Neural progenitor cell (in vitro differentiated cells): Measurements from ENCODE around the gene PRKAR1A.

Source experiments
- EZH2phosphoT487 ChIP-seq: fragments of 200-600 bp; sonication (generic); IDR thresholded peaks from 2 replicates; pipeline ENCODE4 v1.6.1; 2017; ENCODE audit warnings: antibody characterized with exemption
- TF ChIP-seq, protein P1 (sequence below): fragments of 200-600 bp; sonication (generic); IDR thresholded peaks from 2 replicates; pipeline ENCODE4 v1.5.1; 2017; ENCODE audit warnings: antibody characterized with exemption, mild to moderate bottlenecking

DNA sequence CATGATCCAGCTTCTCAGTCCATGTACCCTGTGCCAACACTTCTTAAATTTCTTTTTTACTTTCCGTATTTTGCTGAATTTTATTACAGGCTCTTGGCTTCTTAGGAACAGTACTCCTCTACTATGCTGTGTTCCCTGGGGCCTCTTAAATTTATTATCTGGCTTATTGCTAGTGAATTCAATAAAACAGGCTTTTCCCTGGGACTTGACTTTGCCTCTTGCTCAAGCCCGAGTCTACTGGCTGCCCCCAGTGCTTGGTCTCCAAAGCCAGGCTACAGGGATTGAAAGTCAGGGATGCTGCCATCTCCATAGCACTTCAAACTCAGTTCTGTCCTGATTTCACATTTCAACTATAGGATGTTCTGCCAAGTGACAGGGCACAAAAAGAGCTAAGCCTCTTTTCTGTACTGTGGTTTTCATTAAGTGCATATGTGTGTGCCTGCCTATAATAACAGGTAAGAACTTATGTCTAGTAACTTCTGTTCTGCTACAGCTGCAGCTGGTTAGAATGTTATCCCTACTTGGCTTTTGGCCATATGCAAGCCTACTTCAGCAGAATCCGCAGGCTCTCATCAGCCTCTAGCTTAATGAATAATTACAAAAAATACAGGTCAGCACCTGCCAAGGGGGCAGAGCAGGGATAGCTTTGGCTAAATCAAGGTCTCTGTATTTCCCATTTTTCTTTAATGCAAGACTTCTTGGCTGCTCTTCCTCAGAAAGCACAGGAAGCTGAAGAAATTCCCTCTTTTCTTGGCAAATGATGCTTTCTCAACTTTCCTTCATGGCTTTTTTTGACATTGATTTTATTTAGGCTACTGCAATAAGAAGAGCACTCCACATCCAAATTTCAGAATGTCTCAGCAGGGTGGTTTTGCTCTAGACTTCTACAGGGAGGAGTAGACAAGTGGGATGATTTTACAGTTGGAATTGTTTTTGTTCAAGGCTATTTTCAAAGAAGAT is 80.7 kb downstream of the PRKAR1A start:
- no peak for TF ChIP-seq EZH2phosphoT487
- TF ChIP-seq, protein P1, sequence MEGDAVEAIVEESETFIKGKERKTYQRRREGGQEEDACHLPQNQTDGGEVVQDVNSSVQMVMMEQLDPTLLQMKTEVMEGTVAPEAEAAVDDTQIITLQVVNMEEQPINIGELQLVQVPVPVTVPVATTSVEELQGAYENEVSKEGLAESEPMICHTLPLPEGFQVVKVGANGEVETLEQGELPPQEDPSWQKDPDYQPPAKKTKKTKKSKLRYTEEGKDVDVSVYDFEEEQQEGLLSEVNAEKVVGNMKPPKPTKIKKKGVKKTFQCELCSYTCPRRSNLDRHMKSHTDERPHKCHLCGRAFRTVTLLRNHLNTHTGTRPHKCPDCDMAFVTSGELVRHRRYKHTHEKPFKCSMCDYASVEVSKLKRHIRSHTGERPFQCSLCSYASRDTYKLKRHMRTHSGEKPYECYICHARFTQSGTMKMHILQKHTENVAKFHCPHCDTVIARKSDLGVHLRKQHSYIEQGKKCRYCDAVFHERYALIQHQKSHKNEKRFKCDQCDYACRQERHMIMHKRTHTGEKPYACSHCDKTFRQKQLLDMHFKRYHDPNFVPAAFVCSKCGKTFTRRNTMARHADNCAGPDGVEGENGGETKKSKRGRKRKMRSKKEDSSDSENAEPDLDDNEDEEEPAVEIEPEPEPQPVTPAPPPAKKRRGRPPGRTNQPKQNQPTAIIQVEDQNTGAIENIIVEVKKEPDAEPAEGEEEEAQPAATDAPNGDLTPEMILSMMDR: no peak
